ENCODE results near the gene LDLRAD2.
A peak's percentile ranks its signal among the peaks of the same experiment; 100 is the strongest.
"Not testable (repeated sequence)": the region's sequence is repeated elsewhere in the genome, so short reads cannot be mapped to it uniquely, and the experiment has no call there.

The LDLRAD2 gene

GRCh38 chr1:21781815-21782348, 30.2 kb upstream of the LDLRAD2 start:
- TF ChIP-seq CTCF (IDR thresholded peaks at IDR 0.05; ENCODE audit: low read depth, low read length, missing control alignments), result no peak
- no peak for DNase-seq (ENCODE audit: low read depth)
- H3K4me3 ChIP-seq (ENCODE audit: low read depth, low read length), result peak overlapping the region; percentile 90

GRCh38 chr1:21782349-21782867, 29.7 kb upstream of the LDLRAD2 start:
- H3K4me3 ChIP-seq (ENCODE audit: low read depth, low read length), result peak overlapping the region; percentile 90
- no peak for DNase-seq (ENCODE audit: low read depth)
- peak; percentile 41 for TF ChIP-seq CTCF (IDR thresholded peaks at IDR 0.05; ENCODE audit: low read depth, low read length, missing control alignments)

- no peak for TF ChIP-seq CTCF (IDR thresholded peaks at IDR 0.05; ENCODE audit: low read depth, low read length, missing control alignments)
- peak within 1 kb of the TSS; percentile 90 for H3K4me3 ChIP-seq (ENCODE audit: low read depth, low read length)
- peak; percentile 87 for DNase-seq (ENCODE audit: low read depth)
Measured at GRCh38 chr1:21782868-21783678, 29.0 kb upstream of the LDLRAD2 start, which contains the start of gene USP48. TSS of gene USP48 (minus strand) at chr1:21783149. CDS start at chr1:21782957, 192 bp downstream.

GRCh38 chr1:21783679-21784603, 28.1 kb upstream of the LDLRAD2 start:
- H3K4me3 ChIP-seq (ENCODE audit: low read depth, low read length), result peak overlapping the region; percentile 90
- no peak for TF ChIP-seq CTCF (IDR thresholded peaks at IDR 0.05; ENCODE audit: low read depth, low read length, missing control alignments)
- no peak for DNase-seq (ENCODE audit: low read depth)

- not testable (repeated sequence) for DNase-seq (ENCODE audit: low read depth); H3K4me3 ChIP-seq (ENCODE audit: low read depth, low read length)
Measured at GRCh38 chr1:21785764-21786163, 26.3 kb upstream of the LDLRAD2 start.

- no peak overlapping the region for H3K4me3 ChIP-seq (ENCODE audit: low read depth, low read length)
- no peak for DNase-seq (ENCODE audit: low read depth)
- no peak for TF ChIP-seq CTCF (IDR thresholded peaks at IDR 0.05; ENCODE audit: low read depth, low read length, missing control alignments)
Measured at GRCh38 chr1:21786640-21787039, 25.4 kb upstream of the LDLRAD2 start.

- no peak for DNase-seq (ENCODE audit: low read depth)
- TF ChIP-seq CTCF (IDR thresholded peaks at IDR 0.05; ENCODE audit: low read depth, low read length, missing control alignments), result no peak
- H3K4me3 ChIP-seq (ENCODE audit: low read depth, low read length), result no peak overlapping the region
Measured at GRCh38 chr1:21793104-21793503, 19.0 kb upstream of the LDLRAD2 start.

All from GM12864 (cell line).